SKM-1 treated with dmso at 0.1 percent for 144 hours (cell line): ENCODE data around the gene CIC.

Source experiments
- DNase-seq: peaks from one replicate; lab custom pipeline; 2025; ENCODE audit not compliant: unreplicated experiment; lab: John Stamatoyannopoulos, UW

Gene CIC

DNA sequence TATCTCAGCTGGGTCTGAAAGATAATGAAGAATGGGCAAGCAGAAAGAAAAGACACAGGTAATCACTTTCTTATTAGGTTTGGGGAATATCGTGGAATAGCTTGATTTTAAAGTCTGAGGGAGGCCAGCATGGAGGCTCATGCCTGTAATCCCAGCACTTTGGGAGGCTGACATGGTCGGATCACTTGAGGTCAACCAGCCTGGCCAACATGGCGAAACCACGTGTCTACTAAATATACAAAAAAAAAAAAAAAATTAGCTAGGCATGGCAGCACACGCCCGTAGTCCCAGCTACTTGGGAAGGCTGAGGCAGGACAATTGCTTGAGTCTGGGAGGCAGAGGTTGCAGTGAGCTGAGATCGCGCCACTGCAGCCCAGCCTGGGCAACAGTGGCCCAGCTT is 34.8 kb downstream of the CIC start:
- DNase-seq: no peak

DNA sequence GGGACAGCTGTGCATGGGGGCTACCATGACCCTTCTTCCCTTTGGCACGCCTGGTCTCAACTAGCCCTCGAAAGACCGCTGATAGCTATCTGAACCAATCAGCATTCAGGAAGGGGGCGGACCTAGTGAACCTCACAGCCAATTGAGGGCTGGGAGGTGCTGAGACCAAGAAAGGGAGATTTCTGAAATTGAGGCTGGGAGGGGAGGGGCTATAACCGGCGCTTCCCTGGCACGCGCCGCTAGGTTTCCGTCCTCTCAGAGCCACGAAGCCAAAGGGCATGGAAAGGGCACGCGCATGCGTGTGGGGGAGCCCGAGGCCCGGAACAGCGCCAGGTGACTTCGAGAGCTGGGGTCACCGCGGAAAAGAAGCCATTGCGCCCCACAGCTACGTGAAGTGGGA is 37.6 kb downstream of the CIC start:
- no peak for DNase-seq

DNA sequence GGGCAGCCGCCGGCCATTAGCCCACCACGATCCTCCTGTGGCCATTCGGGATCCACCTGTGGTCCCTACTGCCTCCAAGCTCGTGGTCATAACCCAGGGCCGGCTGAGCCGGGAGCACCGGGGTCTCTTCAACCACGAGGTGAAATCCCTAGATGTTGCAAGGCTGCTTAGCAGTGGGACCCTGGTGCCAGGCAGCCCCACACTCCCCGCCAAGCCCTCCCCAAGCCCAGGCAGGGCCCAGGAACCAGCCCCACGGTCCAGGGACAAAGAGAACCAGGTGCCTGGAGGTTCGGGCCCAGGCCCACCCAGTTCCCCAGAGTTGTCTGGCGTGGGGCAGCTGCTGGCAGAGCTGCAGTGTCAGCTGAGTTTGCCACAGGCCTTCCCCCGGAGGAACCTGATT is 40.6 kb downstream of the CIC start:
- no peak for DNase-seq

DNA sequence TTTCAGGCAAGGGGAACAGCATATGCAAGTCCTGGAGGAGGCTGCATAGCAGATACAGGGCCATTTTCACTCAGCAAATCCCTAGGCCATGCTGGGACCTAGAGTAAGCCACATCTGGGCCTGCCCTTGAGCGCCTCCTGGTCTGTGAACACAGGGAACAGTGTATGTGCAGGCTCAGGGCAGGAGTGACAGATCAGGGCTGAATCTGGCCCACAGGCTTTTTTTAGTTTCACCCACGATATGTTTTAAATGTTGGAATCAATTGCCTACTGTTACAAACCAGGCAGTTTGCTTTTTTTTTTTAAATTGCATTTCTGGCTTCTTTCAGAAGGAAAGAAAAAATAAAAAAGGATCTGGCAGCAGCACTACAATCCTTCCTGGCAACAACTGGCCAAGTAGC is 42.6 kb downstream of the CIC start:
- no peak for DNase-seq

DNA sequence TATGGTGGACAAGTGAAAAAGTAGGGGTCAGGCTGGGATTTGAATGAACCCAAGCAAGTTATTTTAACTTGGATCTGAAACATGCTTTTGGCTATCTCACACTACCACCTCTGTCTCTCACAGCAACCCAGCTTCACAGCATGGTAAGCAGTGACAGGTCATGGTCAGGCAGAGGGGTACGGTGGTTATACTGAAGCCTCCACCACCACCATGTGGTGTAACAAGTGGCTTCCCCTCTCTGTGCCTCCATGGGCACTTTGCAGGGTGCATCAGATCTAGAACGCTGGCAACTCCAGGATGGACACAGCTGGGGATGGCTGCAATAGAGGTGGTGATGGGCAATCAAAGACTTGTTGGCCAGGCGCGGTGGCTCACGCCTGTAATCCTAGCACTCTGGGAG is 43.3 kb downstream of the CIC start:
- DNase-seq: no peak

DNA sequence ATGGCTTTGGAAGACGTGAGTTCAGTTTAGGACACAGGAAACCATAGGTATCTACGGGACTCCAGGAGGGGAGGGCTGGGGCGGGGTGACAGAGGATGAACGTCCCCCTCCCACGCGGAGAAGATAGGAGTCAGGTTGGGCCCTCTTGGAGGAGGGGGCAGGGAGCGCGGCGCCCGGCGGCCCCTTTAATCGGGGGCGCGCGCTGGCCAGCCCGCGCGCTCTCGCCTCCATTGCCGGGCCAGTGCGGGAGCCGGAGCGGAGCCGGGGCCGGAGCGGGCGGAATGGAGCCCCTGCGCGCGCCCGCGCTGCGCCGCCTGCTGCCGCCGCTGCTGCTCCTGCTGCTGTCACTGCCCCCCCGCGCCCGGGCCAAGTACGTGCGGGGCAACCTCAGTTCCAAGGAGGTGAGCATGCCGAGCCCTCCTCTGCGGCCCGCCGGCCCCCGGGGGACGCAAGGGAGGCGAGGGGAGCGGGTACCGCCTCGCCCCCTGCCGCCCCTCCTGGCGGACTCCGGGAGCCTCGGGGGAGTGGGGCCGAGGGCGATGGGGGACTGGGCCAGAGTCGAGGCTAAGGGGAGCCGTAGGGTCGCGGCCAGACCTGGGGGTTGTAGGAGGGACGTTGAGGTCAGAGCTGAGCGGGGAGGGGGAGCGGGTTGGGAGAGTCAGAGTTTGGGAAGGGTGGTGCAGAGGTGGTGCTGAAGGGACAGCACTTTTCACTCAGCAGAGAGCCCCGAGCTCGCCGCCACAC is 44.2 kb downstream of the CIC start, which contains the start of gene TMEM145:
TMEM145 (plus strand) TSS at position 214 of the 744 bp plus-strand sequence; CDS start at position 282, 68 bp downstream.
- DNase-seq: no peak

DNA sequence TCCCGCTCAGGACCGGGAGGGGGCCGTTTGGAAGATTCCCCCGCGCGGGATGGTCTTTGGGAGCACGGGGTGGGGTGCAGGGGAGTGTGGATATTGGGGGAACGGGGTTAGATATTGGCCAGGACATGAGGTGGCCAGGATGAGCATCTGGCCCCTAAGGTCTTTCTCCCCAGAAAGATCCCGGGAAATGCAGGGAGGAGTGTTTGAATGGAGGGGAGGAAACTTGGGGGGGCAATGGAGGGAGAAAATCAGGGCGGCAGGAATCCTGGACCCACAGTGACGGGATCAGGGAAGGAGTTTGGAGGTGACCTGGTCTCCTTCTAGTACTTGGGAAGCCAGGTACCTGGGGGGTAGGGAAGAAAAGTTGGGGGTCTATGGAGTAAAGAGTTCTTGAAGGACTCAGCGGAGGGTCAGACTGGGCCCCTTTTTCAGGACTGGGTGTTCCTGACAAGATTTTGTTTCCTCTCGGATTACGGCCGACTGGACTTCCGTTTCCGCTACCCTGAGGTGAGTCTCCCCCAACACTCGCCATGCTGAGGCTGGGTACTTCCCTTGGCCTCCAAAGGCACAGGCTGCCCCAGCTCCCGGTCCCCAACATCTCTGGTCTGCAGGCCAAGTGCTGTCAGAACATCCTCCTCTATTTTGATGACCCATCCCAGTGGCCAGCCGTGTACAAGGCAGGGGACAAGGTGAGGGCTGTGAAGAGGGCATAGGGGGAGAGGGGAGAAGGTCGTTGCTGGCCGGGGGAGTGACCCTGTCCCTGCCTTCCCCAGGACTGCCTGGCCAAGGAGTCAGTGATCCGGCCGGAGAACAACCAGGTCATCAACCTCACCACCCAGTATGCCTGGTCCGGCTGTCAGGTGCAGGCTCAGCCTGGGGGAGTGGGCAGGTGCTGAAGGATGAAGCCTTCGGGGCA is 45.0 kb downstream of the CIC start:
- DNase-seq: no peak

DNA sequence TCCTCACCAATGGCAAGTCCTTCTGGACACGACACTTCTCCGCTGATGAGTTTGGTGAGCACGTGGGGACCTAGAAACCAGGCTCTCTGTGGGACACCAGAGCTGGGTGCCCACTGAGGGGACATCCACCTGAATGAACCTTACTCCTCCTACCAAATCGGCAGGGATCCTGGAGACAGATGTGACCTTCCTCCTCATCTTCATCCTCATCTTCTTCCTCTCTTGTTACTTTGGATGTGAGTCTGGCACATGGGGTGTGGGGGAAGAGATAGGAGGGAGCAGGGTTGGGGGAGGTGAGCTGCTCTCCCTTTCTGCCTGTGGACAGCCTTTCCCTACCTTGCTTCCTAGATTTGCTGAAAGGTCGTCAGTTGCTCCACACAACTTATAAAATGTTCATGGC is 46.0 kb downstream of the CIC start:
- DNase-seq: no peak

DNA sequence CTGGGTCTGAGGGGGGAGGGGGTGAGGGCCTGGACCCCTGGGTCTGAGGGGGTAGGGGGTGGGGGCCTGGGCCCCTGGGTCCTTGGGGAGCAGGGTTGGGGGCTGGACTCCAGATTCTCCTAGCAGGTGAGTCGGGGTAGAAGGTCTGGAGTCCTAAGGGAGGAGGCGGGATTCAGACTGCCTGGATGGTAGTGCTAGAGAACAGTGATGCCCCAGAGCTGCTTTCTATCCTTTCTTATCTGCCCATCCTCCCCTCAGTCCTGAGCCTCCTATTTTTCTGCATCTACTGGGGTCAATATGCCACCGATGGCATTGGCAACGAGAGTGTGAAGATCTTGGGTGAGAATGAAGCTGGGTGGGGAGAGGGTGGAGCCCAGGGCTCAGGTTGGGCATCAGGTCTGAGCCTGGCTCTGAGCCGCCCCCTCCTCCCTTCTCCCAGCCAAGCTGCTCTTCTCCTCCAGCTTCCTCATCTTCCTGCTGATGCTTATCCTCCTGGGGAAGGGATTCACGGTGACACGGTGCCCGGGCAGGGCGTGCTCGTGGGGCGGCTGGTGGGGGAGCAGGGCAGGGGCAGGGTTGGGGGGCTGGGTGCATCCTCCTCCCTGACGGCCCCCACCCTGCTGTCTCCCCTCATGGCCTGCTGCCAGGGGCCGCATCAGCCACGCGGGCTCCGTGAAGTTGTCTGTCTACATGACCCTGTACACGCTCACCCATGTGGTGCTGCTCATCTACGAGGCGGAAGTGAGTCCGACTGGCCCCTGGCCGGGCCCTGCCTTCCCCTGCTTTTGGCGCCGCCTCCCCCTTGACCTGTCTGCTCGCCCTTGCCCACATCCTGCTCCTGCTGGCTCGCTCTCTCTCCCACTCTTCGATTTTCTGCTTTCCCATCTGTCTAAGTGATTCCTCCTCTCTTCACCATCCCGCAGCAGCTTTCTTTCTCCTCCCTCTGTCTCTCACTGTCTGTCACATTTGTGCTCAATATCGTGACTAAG is 47.5 kb downstream of the CIC start:
- DNase-seq: peak; percentile 52

DNA sequence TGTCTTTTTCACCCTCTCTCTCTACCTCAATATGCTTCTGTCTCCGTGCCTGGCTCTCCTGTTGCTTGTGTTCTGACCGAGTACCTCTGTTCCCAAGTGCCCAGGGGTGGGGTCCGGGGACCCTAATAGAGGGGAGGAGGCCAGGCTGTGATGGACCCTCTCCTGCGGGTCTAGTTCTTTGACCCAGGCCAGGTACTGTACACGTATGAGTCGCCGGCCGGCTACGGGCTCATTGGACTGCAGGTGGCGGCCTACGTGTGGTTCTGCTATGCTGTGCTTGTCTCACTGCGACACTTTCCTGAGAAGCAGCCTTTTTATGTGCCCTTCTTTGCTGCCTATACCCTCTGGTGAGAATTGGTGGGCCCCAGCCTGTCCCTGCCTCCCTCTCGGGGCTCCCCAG is 48.5 kb downstream of the CIC start:
- DNase-seq: no peak

DNA sequence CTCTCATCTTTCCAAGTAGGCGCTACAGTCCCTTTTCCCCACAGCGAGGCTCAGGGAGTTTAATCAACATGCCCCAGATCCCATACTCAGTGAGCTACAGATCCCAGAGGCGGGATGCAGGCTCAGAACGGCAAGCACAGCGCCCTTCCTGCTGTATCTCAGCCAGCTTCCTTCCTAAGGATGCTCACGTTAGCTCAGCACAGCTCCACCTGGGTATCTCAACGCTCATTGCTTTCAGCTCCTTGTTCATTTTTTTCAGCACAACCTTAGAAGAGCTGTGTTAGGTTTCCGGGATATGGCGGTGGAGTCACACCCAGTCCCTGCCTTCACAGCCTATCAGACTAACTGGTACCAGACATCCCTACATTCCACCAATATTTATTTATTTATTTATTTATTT is 53.3 kb downstream of the CIC start:
- DNase-seq: no peak

DNA sequence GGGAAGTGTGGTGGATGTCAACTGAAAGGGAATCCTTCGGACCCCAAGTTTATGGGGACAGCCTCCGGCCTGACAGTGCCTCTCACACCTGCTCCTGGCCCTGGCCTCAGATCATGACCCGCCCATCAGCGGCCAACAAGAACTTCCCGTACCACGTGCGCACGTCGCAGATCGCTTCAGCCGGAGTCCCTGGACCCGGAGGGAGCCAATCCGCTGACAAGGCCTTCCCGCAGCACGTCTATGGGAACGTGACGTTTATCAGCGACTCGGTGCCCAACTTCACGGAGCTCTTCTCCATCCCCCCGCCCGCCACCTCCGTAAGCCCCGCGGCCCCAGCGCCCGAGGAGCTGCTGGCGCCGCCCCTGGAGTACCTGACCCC is 54.4 kb downstream of the CIC start:
- no peak for DNase-seq

DNA sequence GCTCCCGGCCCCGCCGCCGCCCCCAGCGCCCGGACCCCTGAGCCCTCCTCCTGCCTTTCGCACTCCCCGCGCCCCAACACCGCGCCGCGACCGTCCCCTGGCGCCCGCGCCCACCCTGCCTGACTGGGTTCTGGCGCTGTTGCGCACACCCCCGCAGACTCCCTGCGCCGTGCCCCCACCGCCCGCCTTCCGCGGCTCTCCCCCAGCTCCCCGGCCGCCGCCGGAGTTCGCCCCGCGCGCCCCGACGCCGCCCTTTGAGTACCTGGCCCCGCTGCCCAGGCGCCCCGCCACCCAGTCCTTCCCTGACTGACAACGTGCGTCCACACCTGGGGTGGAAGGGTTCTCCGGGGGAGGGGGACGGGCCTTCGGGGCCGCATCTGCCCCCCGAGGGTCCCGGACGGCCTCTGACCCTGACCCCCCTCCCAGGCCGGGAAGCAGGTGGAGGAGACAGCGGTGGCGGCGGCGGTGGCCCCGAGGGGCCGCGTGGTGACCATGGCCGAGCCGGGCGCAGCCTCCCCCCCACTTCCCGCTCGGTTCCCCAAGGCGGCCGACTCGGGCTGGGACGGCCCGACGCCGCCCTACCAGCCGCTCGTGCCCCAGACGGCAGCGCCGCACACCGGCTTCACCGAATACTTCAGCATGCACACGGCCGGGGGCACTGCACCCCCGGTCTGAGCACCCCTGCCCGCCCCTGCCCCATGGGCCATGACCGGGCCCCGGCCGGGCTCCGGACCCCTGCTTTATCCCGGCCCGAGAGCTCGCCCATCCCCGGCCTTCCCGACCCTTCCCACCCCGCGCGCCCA is 55.0 kb downstream of the CIC start:
- DNase-seq: no peak

DNA sequence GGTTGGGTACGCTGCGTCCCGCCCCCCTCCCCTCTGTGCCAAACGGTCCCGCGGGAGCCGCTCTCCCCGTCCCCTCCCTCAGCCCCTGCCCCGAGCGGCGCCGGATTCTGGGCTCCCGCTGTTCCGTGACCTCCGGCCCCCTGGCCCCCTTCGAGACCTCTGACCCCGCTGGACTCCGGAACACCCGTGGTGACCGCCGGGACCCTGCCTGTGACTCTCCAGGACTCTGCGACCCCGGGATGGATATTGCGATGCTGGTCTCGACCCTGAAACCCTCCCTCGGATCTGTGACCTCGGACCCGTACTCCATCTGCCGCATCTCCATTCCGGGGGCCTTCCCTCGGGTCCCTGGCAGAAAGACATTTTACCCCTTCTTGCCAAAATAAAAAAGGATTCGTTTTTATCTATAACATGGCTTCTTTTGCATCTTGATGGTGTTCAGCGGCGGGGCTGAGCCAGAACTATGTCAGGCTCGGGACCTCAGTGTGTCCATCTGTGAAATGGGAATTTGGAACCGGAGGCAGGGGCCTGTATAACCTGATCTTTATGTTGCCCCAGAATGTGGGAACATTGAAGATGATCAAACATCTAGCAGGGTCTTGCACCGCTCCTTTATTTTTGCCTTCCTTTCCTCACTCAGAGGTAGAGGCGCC is 55.7 kb downstream of the CIC start:
- DNase-seq: no peak

DNA sequence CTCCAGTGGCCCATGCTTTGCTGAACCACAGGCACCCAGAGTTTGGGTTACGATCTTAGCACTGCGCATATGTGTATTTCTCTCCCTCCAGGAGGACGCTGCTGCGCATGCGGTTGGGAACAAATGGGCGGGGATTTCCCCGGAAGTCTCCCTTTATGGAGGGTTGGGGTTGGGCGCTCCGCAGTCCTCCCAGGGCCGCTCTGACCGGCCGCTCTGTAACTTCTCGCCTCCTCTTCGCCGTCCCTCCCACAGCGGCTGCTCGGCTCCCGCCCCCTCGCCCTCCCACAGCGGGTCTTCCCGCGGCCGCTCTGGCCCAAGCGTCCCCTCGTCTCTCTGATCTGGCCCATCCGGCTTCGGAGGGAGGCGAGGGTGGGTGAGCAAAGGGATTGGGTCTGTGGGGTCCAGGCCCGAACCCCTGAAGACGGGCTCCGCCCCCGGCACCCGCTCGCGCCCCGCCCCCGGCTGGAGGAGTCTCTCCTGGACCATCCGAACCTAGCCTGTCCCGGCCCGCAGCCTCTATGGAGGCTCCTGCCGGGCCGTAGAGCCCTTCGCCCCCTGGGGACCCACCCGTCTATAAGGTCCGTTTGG is 56.4 kb downstream of the CIC start, which contains the start of gene MEGF8:
MEGF8 (plus strand) TSS at position 328 of the 588 bp plus-strand sequence. CDS start 609 bp downstream, outside the sequence.
- DNase-seq: peak; percentile 87

DNA sequence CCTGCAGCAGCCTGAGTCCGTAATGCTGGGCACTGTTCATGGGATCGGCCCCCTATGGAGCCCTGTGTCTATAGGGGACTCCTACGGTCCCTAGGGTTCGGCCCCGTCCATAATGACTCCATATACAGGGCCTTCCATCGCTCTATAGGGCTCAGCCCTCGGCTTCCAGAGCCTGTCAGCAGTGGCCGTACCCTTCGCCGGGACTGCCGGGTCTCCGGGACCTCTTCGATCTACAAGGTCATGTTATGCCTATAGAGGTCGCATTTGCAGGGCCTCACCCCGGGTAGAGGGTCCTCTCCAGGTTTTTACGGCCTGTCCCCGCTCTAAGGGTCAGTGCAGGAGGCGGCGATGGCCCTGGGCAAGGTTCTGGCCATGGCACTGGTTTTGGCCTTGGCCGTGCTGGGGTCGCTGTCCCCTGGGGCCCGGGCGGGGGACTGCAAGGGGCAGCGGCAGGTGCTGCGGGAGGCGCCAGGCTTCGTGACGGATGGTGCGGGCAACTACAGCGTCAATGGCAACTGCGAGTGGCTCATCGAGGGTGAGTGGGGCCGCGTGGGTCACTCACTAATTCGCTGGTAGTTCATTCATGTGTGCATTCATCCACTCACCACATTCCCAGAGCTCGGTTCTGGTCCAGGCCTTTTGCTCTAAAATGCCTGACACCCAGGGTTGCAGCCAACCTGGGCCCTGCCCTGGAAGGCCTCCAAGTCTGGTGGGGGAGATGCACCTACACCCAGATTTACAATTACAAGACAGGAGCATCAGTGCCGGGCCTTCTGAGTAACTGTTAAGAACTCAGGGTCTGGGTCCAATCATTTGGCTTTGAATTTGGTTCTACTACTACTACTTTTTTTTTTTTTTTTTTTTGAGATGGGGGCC is 57.1 kb downstream of the CIC start:
- DNase-seq: no peak

DNA sequence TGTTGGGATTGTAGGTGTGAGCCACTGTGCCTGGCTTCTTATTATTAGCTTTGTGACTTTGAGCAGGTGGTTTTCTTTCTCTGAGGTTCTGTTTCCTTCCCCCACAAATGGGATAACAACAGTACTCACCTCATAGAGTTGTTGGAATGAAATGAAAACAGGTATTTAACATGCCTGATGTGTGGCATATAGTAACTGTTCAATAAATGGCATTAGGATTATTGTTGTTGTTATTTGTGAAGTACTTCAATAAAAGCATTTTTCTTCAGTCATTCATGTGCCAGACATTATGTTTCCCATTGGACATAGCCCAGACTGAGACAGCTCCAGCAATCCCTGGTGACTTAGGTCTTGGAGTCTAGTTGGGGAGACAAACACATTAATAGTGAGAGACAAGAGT is 57.9 kb downstream of the CIC start:
- DNase-seq: no peak

DNA sequence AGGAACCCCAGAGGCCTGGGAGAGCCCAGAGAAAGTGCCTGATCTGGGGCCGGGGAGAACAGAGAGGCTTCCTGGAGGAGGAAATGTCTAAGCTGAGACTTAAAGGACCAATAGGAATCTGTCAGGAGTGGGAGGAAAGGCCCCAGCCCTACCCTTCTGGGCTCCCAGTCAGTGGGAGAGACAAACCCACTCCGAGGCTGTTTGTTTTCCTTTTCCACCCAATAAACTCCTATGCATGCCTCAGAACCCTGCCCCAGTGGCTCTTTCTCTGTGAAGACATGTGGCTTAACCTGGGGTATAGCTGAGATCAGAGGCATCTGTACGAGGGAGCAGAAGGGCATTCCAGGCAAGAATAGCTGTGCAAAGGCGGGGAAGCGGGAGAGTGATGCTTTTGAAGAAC is 58.3 kb downstream of the CIC start:
- DNase-seq: no peak
